ENCODE results near the gene TRIML1.

Gene TRIML1

DNA sequence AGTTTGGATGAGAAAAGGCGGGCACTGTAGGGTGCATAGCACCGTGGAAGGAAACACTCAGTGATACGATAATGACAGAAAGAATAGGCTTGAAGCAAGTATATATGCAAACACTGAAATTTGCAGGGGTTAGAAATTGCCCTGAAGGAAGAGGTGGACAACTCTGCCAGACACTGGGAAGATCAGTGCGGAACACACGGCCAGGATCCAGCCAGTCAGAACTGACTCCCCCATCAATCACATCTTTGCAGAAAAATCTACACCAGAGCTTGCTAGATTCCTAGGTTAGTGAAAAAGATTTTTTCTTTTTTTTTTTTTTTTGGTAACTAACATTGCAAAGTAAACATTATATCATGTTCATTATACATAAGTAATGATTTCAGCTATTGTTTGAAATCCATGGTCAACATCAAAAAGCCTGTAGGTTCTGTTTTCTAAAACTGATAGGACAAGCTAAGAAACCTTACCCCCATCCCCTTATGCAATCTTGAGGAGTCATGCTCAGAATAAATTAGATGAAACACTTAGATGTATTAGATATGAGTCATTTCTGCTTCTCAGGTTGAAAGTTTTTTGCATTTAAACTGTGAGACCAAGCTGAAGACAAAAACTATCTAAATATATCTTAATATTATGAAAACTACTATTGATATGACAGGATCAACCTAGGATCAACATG, 38.9 kb downstream of the TRIML1 start (continued):
- TF ChIP-seq TCF7L2 (IDR thresholded peaks at IDR 0.05; ENCODE audit: borderline replicate concordance, low read depth, low read length) (no peak), ZNF473 (tag by site-specific recombination; IDR thresholded peaks at IDR 0.05) (no peak)

DNA sequence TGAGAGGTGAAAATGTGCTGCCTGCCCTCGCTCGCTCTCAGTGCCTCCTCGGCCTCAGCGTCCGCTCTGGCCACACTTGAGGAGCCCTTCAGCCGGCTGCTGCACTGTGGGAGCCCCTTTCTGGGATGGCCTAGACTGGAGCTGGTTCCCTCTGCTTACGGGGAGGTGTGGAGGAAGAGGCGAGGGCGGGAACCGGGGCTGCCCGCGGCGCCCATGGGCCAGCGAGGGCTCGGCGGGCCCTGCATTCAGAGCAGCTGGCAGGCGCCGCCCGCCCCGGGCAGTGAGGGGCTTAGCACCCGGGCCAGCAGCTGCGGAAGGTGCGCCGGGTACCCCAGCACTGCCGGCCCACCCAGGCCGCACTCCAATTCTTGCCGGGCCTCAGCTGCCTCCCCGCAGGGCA, 39.6 kb downstream of the TRIML1 start:
- TF ChIP-seq ZNF140 (tag by site-specific recombination; IDR thresholded peaks at IDR 0.05) (no peak), ZNF121 (tag by site-specific recombination; IDR thresholded peaks at IDR 0.05) (no peak)
- TF ChIP-seq, protein P1, sequence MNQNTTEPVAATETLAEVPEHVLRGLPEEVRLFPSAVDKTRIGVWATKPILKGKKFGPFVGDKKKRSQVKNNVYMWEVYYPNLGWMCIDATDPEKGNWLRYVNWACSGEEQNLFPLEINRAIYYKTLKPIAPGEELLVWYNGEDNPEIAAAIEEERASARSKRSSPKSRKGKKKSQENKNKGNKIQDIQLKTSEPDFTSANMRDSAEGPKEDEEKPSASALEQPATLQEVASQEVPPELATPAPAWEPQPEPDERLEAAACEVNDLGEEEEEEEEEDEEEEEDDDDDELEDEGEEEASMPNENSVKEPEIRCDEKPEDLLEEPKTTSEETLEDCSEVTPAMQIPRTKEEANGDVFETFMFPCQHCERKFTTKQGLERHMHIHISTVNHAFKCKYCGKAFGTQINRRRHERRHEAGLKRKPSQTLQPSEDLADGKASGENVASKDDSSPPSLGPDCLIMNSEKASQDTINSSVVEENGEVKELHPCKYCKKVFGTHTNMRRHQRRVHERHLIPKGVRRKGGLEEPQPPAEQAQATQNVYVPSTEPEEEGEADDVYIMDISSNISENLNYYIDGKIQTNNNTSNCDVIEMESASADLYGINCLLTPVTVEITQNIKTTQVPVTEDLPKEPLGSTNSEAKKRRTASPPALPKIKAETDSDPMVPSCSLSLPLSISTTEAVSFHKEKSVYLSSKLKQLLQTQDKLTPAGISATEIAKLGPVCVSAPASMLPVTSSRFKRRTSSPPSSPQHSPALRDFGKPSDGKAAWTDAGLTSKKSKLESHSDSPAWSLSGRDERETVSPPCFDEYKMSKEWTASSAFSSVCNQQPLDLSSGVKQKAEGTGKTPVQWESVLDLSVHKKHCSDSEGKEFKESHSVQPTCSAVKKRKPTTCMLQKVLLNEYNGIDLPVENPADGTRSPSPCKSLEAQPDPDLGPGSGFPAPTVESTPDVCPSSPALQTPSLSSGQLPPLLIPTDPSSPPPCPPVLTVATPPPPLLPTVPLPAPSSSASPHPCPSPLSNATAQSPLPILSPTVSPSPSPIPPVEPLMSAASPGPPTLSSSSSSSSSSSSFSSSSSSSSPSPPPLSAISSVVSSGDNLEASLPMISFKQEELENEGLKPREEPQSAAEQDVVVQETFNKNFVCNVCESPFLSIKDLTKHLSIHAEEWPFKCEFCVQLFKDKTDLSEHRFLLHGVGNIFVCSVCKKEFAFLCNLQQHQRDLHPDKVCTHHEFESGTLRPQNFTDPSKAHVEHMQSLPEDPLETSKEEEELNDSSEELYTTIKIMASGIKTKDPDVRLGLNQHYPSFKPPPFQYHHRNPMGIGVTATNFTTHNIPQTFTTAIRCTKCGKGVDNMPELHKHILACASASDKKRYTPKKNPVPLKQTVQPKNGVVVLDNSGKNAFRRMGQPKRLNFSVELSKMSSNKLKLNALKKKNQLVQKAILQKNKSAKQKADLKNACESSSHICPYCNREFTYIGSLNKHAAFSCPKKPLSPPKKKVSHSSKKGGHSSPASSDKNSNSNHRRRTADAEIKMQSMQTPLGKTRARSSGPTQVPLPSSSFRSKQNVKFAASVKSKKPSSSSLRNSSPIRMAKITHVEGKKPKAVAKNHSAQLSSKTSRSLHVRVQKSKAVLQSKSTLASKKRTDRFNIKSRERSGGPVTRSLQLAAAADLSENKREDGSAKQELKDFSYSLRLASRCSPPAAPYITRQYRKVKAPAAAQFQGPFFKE (tag by site-specific recombination; IDR thresholded peaks at IDR 0.05; ENCODE audit: borderline replicate concordance) = no peak
- no peak overlapping the region for H3K4me3 ChIP-seq (ENCODE audit: low read depth, low read length)
- H3K4me1 ChIP-seq (ENCODE audit: control insufficient read depth, insufficient read depth, low read length) = no peaks in the 10 kb centered on the region
- H3K27ac ChIP-seq (ENCODE audit: extremely low read depth, low read depth, low read length) = no peak overlapping the region
- ChIA-PET POLR2A (no interaction called here), CTCF (no interaction called here)
- no peaks in the 10 kb centered on the region for H3K36me3 ChIP-seq (ENCODE audit: control insufficient read depth in 2 of 2, insufficient read depth in 1 of 2, low read length in 2 of 2)
- no peaks in the 10 kb centered on the region for H3K9me3 ChIP-seq (ENCODE audit: control insufficient read depth, insufficient read depth, low read depth, low read length)

DNA sequence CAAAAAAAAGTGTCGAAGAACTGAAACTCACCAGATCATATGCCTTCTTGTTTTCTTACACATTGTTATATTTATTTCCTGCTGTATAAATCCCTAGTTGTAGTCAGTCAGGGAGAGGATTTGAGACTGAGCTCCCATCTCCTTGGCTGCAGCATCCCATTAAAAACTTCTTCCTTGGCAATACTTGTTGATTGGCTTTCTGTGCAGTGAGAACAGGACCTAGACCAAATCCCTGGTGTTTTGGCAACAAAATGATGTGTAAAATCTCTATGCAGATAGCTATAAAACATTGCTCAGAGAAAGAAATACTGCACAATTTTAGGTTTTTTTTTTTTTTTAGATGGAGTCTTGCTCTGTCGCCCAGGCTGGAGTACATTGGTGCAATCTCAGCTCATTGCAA, 47.9 kb downstream of the TRIML1 start:
- Histone ChIP-seq H3K4me3 (ENCODE audit: low read depth, low read length) (no peak overlapping the region), H3K36me3 (ENCODE audit: control insufficient read depth in 2 of 2, insufficient read depth in 1 of 2, low read length in 2 of 2) (no peaks in the 10 kb centered on the region), H3K9me3 (ENCODE audit: control insufficient read depth, insufficient read depth, low read depth, low read length) (no peaks in the 10 kb centered on the region), H3K27ac (ENCODE audit: extremely low read depth, low read depth, low read length) (no peak overlapping the region), H3K4me1 (ENCODE audit: control insufficient read depth, insufficient read depth, low read length) (no peaks in the 10 kb centered on the region)
- POLR2A ChIA-PET = no interaction called here
- CTCF ChIA-PET = no interaction called here
- no peak for TF ChIP-seq ZNF366 (tag by site-specific recombination; conservative IDR thresholded peaks at IDR 0.05)
- no peak for TF ChIP-seq PRDM1 (tag by site-specific recombination; IDR thresholded peaks at IDR 0.05)

DNA sequence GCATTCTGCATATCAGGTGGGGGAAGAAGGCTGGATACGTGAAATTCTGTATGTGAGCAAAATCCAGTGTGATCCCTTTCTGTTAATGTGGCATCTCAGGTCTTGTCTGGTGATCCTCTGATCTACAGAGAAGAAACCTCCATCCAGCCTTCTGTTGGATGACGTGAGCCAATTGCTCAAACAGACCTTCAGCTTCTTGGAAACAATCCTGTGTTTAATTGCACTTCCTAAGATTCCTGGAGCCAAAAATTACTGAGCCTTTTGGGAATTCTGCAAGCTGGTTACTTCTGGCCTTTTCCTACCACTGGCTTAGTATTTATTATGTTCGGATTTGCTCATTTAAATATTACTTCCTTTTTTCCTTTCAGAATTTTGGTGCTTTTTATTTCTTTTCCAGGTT, 51.2 kb downstream of the TRIML1 start:
- CTCF ChIA-PET = no interaction called here
- POLR2A ChIA-PET = no interaction called here
- Histone ChIP-seq H3K27ac (ENCODE audit: extremely low read depth, low read depth, low read length) (no peak overlapping the region), H3K36me3 (ENCODE audit: control insufficient read depth in 2 of 2, insufficient read depth in 1 of 2, low read length in 2 of 2) (no peaks in the 10 kb centered on the region), H3K4me3 (ENCODE audit: low read depth, low read length) (no peak overlapping the region), H3K9me3 (ENCODE audit: control insufficient read depth, insufficient read depth, low read depth, low read length) (no peaks in the 10 kb centered on the region), H3K4me1 (ENCODE audit: control insufficient read depth, insufficient read depth, low read length) (peaks cover 1% of the 10 kb centered on the region)
- TF ChIP-seq ZNF114 (tag by site-specific recombination; IDR thresholded peaks at IDR 0.05) (no peak), ZFP37 (tag by site-specific recombination; IDR thresholded peaks at IDR 0.05) (no peak), ZFP3 (tag by site-specific recombination; IDR thresholded peaks at IDR 0.05; ENCODE audit: low read depth) (no peak), ZNF354C (tag by site-specific recombination; IDR thresholded peaks at IDR 0.05; ENCODE audit: borderline replicate concordance, low read depth) (no peak), SCRT1 (tag by site-specific recombination; IDR thresholded peaks at IDR 0.05; ENCODE audit: borderline replicate concordance) (no peak), PRDM1 (tag by site-specific recombination; IDR thresholded peaks at IDR 0.05) (no peak), ZNF133 (tag by site-specific recombination; IDR thresholded peaks at IDR 0.05) (no peak), ZNF785 (tag by site-specific recombination; IDR thresholded peaks at IDR 0.05) (no peak), ZNF837 (tag by site-specific recombination; IDR thresholded peaks at IDR 0.05) (no peak), ZNF350 (tag by site-specific recombination; IDR thresholded peaks at IDR 0.05) (no peak), EGR2 (tag by site-specific recombination; IDR thresholded peaks at IDR 0.05; ENCODE audit: low read depth) (no peak), ZNF311 (tag by site-specific recombination; IDR thresholded peaks at IDR 0.05; ENCODE audit: borderline replicate concordance) (no peak)
- TF ChIP-seq, protein P2, sequence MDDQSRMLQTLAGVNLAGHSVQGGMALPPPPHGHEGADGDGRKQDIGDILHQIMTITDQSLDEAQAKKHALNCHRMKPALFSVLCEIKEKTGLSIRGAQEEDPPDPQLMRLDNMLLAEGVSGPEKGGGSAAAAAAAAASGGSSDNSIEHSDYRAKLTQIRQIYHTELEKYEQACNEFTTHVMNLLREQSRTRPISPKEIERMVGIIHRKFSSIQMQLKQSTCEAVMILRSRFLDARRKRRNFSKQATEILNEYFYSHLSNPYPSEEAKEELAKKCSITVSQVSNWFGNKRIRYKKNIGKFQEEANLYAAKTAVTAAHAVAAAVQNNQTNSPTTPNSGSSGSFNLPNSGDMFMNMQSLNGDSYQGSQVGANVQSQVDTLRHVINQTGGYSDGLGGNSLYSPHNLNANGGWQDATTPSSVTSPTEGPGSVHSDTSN (CRISPR knock-in tag; IDR thresholded peaks at IDR 0.05) = no peak
- TF ChIP-seq, protein P3, sequence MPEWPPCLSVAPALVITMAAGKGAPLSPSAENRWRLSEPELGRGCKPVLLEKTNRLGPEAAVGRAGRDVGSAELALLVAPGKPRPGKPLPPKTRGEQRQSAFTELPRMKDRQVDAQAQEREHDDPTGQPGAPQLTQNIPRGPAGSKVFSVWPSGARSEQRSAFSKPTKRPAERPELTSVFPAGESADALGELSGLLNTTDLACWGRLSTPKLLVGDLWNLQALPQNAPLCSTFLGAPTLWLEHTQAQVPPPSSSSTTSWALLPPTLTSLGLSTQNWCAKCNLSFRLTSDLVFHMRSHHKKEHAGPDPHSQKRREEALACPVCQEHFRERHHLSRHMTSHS (tag by site-specific recombination; IDR thresholded peaks at IDR 0.05) = no peak
- TF ChIP-seq, protein P4, sequence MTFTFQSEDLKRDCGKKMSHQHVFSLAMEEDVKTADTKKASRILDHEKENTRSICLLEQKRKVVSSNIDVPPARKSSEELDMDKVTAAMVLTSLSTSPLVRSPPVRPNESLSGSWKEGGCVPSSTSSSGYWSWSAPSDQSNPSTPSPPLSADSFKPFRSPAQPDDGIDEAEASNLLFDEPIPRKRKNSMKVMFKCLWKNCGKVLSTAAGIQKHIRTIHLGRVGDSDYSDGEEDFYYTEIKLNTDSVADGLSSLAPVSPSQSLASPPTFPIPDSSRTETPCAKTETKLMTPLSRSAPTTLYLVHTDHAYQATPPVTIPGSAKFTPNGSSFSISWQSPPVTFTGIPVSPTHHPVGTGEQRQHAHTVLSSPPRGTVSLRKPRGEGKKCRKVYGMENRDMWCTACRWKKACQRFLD (tag by site-specific recombination; IDR thresholded peaks at IDR 0.05) = no peak
